ENCODE measurements around the gene ZNF229. TPM values are rescaled to one million over a fixed set of nuclear protein-coding genes. Genes with fewer than 3 reads are reported as not detected.

The ZNF229 gene
- total RNA-seq, 1 experiment from 2014 or later = not detected

Other genes with a start within 250 kb of the ZNF229 start
- gene ZNF227, start 235.9 kb downstream of the ZNF229 start, total RNA-seq (2014; rRNA removed; shearing (Covaris generic); ENCODE audit: low replicate concordance) = 6.5 and 7.3 TPM in 2 replicates
- 0.43 TPM in 1 of 2 replicates, not detected in the other for gene ZNF233, start 188.6 kb downstream of the ZNF229 start, total RNA-seq (2014; rRNA removed; shearing (Covaris generic); ENCODE audit: low replicate concordance)
- gene ZNF235, start 143.4 kb downstream of the ZNF229 start, total RNA-seq (2014; rRNA removed; shearing (Covaris generic); ENCODE audit: low replicate concordance) = 0.95 and 2.3 TPM in 2 replicates
- 2.6 and 33.1 TPM in 2 replicates for gene ZNF112, start 91.8 kb downstream of the ZNF229 start, total RNA-seq (2014; rRNA removed; shearing (Covaris generic); ENCODE audit: low replicate concordance)
- 1.1 and 3.2 TPM in 2 replicates for gene ZNF285, start 46.9 kb downstream of the ZNF229 start, total RNA-seq (2014; rRNA removed; shearing (Covaris generic); ENCODE audit: low replicate concordance)
- 4.4 and 11.7 TPM in 2 replicates for gene ZNF180, start 52.0 kb upstream of the ZNF229 start, total RNA-seq (2014; rRNA removed; shearing (Covaris generic); ENCODE audit: low replicate concordance)
- not detected in 2 replicates for gene CEACAM20, start 81.2 kb upstream of the ZNF229 start, total RNA-seq (2014; rRNA removed; shearing (Covaris generic); ENCODE audit: low replicate concordance)
- 3.0 TPM in 1 of 2 replicates, not detected in the other for gene IGSF23, start 165.1 kb upstream of the ZNF229 start, total RNA-seq (2014; rRNA removed; shearing (Covaris generic); ENCODE audit: low replicate concordance)
- 120 and 141 TPM in 2 replicates for gene PVR, start 195.4 kb upstream of the ZNF229 start, total RNA-seq (2014; rRNA removed; shearing (Covaris generic); ENCODE audit: low replicate concordance)
- gene CEACAM19, start 223.0 kb upstream of the ZNF229 start, total RNA-seq (2014; rRNA removed; shearing (Covaris generic); ENCODE audit: low replicate concordance) = 0.47 and 0.69 TPM in 2 replicates